Measurements from ENCODE around the gene NCOR2.

The NCOR2 gene

GRCh38 chr12:124561231-124561630 lies 6.2 kb downstream of the NCOR2 start:
- no peak for DNase-seq (ENCODE audit: low spot score)
- no peak for TF ChIP-seq CTCF (IDR thresholded peaks at IDR 0.05; ENCODE audit: extremely low read depth, missing control alignments)

DNA sequence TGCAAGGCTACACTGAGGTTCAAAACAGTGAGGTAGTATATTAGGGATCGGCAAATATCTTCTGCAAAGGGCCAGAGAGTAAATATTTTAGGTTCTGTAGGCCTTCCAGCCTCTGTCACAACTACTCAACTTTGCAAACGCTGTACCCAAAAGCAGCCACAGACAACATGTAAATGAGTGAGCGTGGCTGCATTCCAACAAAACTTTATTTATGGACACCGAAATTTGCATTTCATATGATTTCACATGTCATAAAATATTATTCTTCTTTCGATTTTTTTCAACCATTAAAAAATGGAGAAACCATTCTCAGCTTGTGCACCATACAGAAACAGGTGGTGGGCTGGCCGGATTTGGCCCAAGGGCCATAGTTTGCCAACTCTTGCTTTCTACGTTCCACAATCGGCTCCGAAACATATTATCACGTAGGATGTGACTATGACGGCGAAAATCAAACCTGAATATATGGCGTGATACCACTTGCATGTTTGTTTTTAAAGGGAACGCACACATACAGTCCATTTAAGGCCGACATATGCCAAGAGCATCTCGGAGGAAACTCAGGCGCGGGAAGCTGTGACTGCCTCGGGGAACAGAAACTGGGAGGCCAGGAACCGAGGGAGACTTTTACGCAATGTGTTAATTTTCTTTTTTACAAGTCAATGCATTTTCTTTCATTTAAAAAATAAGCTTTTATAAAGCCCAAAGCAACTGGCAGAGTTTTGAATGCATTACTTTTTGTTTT lies 7.1 kb downstream of the NCOR2 start:
- TF ChIP-seq CTCF (IDR thresholded peaks at IDR 0.05; ENCODE audit: extremely low read depth, missing control alignments): no peak

GRCh38 chr12:124559182-124560017 lies 8.0 kb downstream of the NCOR2 start:
- no peak for TF ChIP-seq CTCF (IDR thresholded peaks at IDR 0.05; ENCODE audit: extremely low read depth, missing control alignments)
- DNase-seq (ENCODE audit: low spot score): no peak

More for the DNA sequence above, 7.1 kb downstream of the NCOR2 start:
- no peak for DNase-seq (ENCODE audit: low spot score)

DNA sequence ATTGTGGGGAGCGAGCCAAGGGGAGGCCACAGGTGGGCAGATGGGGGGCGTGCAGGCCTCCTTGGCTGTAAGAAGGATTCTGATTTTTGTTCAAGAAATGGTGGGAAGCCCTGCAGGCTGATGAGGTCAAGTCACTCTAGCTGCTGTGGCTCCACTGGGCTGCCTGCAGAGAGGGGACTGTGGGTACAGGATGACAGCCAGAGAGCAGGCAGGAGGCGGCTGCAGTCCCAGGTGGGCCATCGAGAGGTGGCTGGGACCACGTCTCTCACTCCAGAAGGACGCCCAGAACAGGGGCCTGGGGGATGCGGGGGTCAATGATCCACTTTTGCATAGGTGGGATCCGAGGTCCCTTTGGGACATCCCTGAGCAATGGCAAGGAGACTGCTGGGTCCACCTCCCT lies 9.1 kb downstream of the NCOR2 start:
- no peak for DNase-seq (ENCODE audit: low spot score)
- TF ChIP-seq CTCF (IDR thresholded peaks at IDR 0.05; ENCODE audit: extremely low read depth, missing control alignments): no peak

- DNase-seq (ENCODE audit: low spot score): no peak
- no peak for TF ChIP-seq CTCF (IDR thresholded peaks at IDR 0.05; ENCODE audit: extremely low read depth, missing control alignments)
These were observed 9.7 kb downstream of the NCOR2 start for GRCh38 chr12:124557518-124558223.

GRCh38 chr12:124556896-124557501 lies 10.4 kb downstream of the NCOR2 start:
- no peak for TF ChIP-seq CTCF (IDR thresholded peaks at IDR 0.05; ENCODE audit: extremely low read depth, missing control alignments)
- no peak for DNase-seq (ENCODE audit: low spot score)
